Activated CD4-positive, alpha-beta T cell treated with anti-CD3 and anti-CD28 coated beads for 36 hours (primary cell): ENCODE data around the gene PLXND1. TPM values are rescaled to one million over a fixed set of nuclear protein-coding genes. Genes with fewer than 3 reads are reported as not detected.

Experiments
- total RNA-seq, 2 experiments: library from RNA; stranded (reverse); gene quantifications; one replicate each; pipeline ENCODE4 v1.2.3, GENCODE V29; 2021

Gene PLXND1
- total RNA-seq, 2 experiments from 2014 or later = 3.1 to 4.6 TPM

Other genes starting within 250 kb of the PLXND1 start
- gene EFCAB12, start 178.0 kb downstream of the PLXND1 start, total RNA-seq = under 1 TPM; 0.56 to 0.73 TPM
- gene MBD4, start 166.7 kb downstream of the PLXND1 start, total RNA-seq = 10 to 100 TPM; 51.3 to 52.4 TPM
- 10 to 100 TPM; 18.4 to 22.6 TPM for gene IFT122, start 166.5 kb downstream of the PLXND1 start, total RNA-seq
- not detected for gene RHO, start 78.0 kb downstream of the PLXND1 start, total RNA-seq
- gene H1-8, start 63.5 kb downstream of the PLXND1 start, total RNA-seq = not detected